ENCODE measurements around the gene GPHN. TPM values are rescaled to one million over a fixed set of nuclear protein-coding genes. Genes with fewer than 3 reads are reported as not detected.
"Not testable (repeated sequence)": the region's sequence is repeated elsewhere in the genome, so short reads cannot be mapped to it uniquely, and the experiment has no call there.

The GPHN gene
- total RNA-seq, 2 experiments from 2014 or later: 30.7 to 35.8 TPM

- DNase-seq: no peak
- Mint-ChIP-seq H3K4me3 (no peak overlapping the region), H3K27ac (no peak overlapping the region), H3K36me3 (peaks cover 11% of the 10 kb centered on the region), H3K27me3 (no peaks in the 10 kb centered on the region), H3K9me3 (peaks cover 4% of the 10 kb centered on the region), H3K4me1 (peaks cover 22% of the 10 kb centered on the region)
These were observed 141.6 kb downstream of the GPHN start for GRCh38 chr14:66649498-66649897.

GRCh38 chr14:66650491-66650911, 142.6 kb downstream of the GPHN start:
- H3K4me1 Mint-ChIP-seq: peaks cover 22% of the 10 kb centered on the region
- no peak overlapping the region for H3K4me3 Mint-ChIP-seq
- H3K27me3 Mint-ChIP-seq: no peaks in the 10 kb centered on the region
- peaks cover 15% of the 10 kb centered on the region for H3K36me3 Mint-ChIP-seq
- H3K27ac Mint-ChIP-seq: no peak overlapping the region
- no peak for DNase-seq
- peaks cover 6% of the 10 kb centered on the region for H3K9me3 Mint-ChIP-seq

GRCh38 chr14:66651536-66652220, 143.7 kb downstream of the GPHN start:
- Mint-ChIP-seq H3K27ac (no peak overlapping the region), H3K4me3 (no peak overlapping the region), H3K4me1 (peaks cover 20% of the 10 kb centered on the region), H3K27me3 (no peaks in the 10 kb centered on the region), H3K36me3 (peaks cover 21% of the 10 kb centered on the region), H3K9me3 (peaks cover 14% of the 10 kb centered on the region)
- DNase-seq: no peak

GRCh38 chr14:66652525-66653106, 144.7 kb downstream of the GPHN start:
- DNase-seq: no peak
- peaks cover 20% of the 10 kb centered on the region for H3K4me1 Mint-ChIP-seq
- no peak overlapping the region for H3K27ac Mint-ChIP-seq
- no peak overlapping the region for H3K4me3 Mint-ChIP-seq
- H3K36me3 Mint-ChIP-seq: peaks cover 28% of the 10 kb centered on the region
- no peaks in the 10 kb centered on the region for H3K27me3 Mint-ChIP-seq
- peaks cover 18% of the 10 kb centered on the region for H3K9me3 Mint-ChIP-seq

- H3K4me3 Mint-ChIP-seq: no peak overlapping the region
- peaks cover 49% of the 10 kb centered on the region for H3K36me3 Mint-ChIP-seq
These were observed 149.8 kb downstream of the GPHN start for GRCh38 chr14:66657780-66658179.

GRCh38 chr14:66662374-66662773, 154.4 kb downstream of the GPHN start:
- no peaks in the 10 kb centered on the region for H3K27me3 Mint-ChIP-seq
- H3K36me3 Mint-ChIP-seq: peaks cover 45% of the 10 kb centered on the region
- no peak for DNase-seq
- peaks cover 50% of the 10 kb centered on the region for H3K9me3 Mint-ChIP-seq
- H3K4me3 Mint-ChIP-seq: no peak overlapping the region
- no peak overlapping the region for H3K27ac Mint-ChIP-seq
- no peaks in the 10 kb centered on the region for H3K4me1 Mint-ChIP-seq

More at GRCh38 chr14:66657780-66658179, 149.8 kb downstream of the GPHN start:
- H3K27ac Mint-ChIP-seq: no peak overlapping the region
- H3K9me3 Mint-ChIP-seq: peaks cover 34% of the 10 kb centered on the region
- H3K27me3 Mint-ChIP-seq: no peaks in the 10 kb centered on the region
- H3K4me1 Mint-ChIP-seq: peaks cover 2% of the 10 kb centered on the region
- DNase-seq: no peak

GRCh38 chr14:66677780-66678179, 169.8 kb downstream of the GPHN start:
- peaks cover 61% of the 10 kb centered on the region for H3K36me3 Mint-ChIP-seq
- H3K4me1 Mint-ChIP-seq: peaks cover 2% of the 10 kb centered on the region
- no peak overlapping the region for H3K27ac Mint-ChIP-seq
- no peaks in the 10 kb centered on the region for H3K27me3 Mint-ChIP-seq
- peaks cover 46% of the 10 kb centered on the region for H3K9me3 Mint-ChIP-seq
- H3K4me3 Mint-ChIP-seq: no peak overlapping the region
- DNase-seq: no peak

GRCh38 chr14:66680216-66680615, 172.3 kb downstream of the GPHN start:
- DNase-seq: no peak
- H3K27ac Mint-ChIP-seq: no peak overlapping the region
- H3K9me3 Mint-ChIP-seq: peaks cover 35% of the 10 kb centered on the region
- no peaks in the 10 kb centered on the region for H3K27me3 Mint-ChIP-seq
- peaks cover 2% of the 10 kb centered on the region for H3K4me1 Mint-ChIP-seq
- H3K36me3 Mint-ChIP-seq: peaks cover 65% of the 10 kb centered on the region
- no peak overlapping the region for H3K4me3 Mint-ChIP-seq

- H3K9me3 Mint-ChIP-seq: peaks cover 4% of the 10 kb centered on the region
These were observed 188.4 kb downstream of the GPHN start for GRCh38 chr14:66696326-66696725.

GRCh38 chr14:66698503-66698902, 190.6 kb downstream of the GPHN start:
- H3K9me3 Mint-ChIP-seq: peaks cover 11% of the 10 kb centered on the region
- peaks cover 30% of the 10 kb centered on the region for H3K36me3 Mint-ChIP-seq

More at GRCh38 chr14:66696326-66696725, 188.4 kb downstream of the GPHN start:
- Mint-ChIP-seq H3K27ac (no peak overlapping the region), H3K4me3 (no peak overlapping the region), H3K4me1 (no peaks in the 10 kb centered on the region), H3K27me3 (no peaks in the 10 kb centered on the region), H3K36me3 (peaks cover 18% of the 10 kb centered on the region)
- DNase-seq: no peak

GRCh38 chr14:66701813-66702212, 193.9 kb downstream of the GPHN start:
- Mint-ChIP-seq H3K4me1 (no peaks in the 10 kb centered on the region), H3K36me3 (peaks cover 18% of the 10 kb centered on the region), H3K9me3 (peaks cover 37% of the 10 kb centered on the region), H3K4me3 (no peak overlapping the region), H3K27ac (no peak overlapping the region), H3K27me3 (no peaks in the 10 kb centered on the region)
- DNase-seq: no peak

More at GRCh38 chr14:66698503-66698902, 190.6 kb downstream of the GPHN start:
- DNase-seq: no peak
- H3K27me3 Mint-ChIP-seq: no peaks in the 10 kb centered on the region
- H3K27ac Mint-ChIP-seq: no peak overlapping the region
- H3K4me3 Mint-ChIP-seq: no peak overlapping the region
- no peaks in the 10 kb centered on the region for H3K4me1 Mint-ChIP-seq

GRCh38 chr14:66708267-66708666, 200.3 kb downstream of the GPHN start:
- no peak for DNase-seq
- Mint-ChIP-seq H3K27ac (no peak overlapping the region), H3K4me1 (no peaks in the 10 kb centered on the region), H3K9me3 (peaks cover 31% of the 10 kb centered on the region), H3K4me3 (no peak overlapping the region), H3K36me3 (peaks cover 20% of the 10 kb centered on the region), H3K27me3 (no peaks in the 10 kb centered on the region)

- Mint-ChIP-seq H3K9me3 (peaks cover 31% of the 10 kb centered on the region), H3K27me3 (no peaks in the 10 kb centered on the region), H3K36me3 (peaks cover 31% of the 10 kb centered on the region), H3K4me1 (peaks cover 5% of the 10 kb centered on the region), H3K27ac (no peak overlapping the region), H3K4me3 (no peak overlapping the region)
- no peak for DNase-seq
These were observed 201.3 kb downstream of the GPHN start for GRCh38 chr14:66709291-66709690.

- DNase-seq, H3K27me3 Mint-ChIP-seq, H3K4me3 Mint-ChIP-seq: not testable (repeated sequence)
- Mint-ChIP-seq H3K36me3 (peaks cover 54% of the 10 kb centered on the region), H3K9me3 (peaks cover 17% of the 10 kb centered on the region), H3K27ac (peak overlapping the region; percentile 13), H3K4me1 (peaks cover 31% of the 10 kb centered on the region)
These were observed 206.3 kb downstream of the GPHN start for GRCh38 chr14:66714291-66714690.

GRCh38 chr14:66715313-66715712, 207.4 kb downstream of the GPHN start:
- Mint-ChIP-seq H3K4me3 (peak overlapping the region; percentile 50), H3K9me3 (peaks cover 17% of the 10 kb centered on the region), H3K4me1 (peaks cover 31% of the 10 kb centered on the region), H3K27ac (peak overlapping the region; percentile 22), H3K36me3 (peaks cover 54% of the 10 kb centered on the region)
- H3K27me3 Mint-ChIP-seq, DNase-seq: not testable (repeated sequence)

GRCh38 chr14:66716227-66716626, 208.3 kb downstream of the GPHN start:
- peaks cover 17% of the 10 kb centered on the region for H3K9me3 Mint-ChIP-seq
- no peaks in the 10 kb centered on the region for H3K27me3 Mint-ChIP-seq
- peaks cover 31% of the 10 kb centered on the region for H3K4me1 Mint-ChIP-seq
- no peak overlapping the region for H3K27ac Mint-ChIP-seq
- H3K4me3 Mint-ChIP-seq: no peak overlapping the region
- H3K36me3 Mint-ChIP-seq: peaks cover 54% of the 10 kb centered on the region
- no peak for DNase-seq

All from activated naive CD8-positive, alpha-beta T cell treated with anti-CD3 and anti-CD28 coated beads for 36 hours (primary cell).